ENCODE data around the gene SLC44A5.
"Not testable (repeated sequence)": the region's sequence is repeated elsewhere in the genome, so short reads cannot be mapped to it uniquely, and the experiment has no call there.

Gene SLC44A5

GRCh38 chr1:75366595-75366994 lies 244.3 kb downstream of the SLC44A5 start:
- DNase-seq (ENCODE audit: low read depth, low spot score) = no peak

DNA sequence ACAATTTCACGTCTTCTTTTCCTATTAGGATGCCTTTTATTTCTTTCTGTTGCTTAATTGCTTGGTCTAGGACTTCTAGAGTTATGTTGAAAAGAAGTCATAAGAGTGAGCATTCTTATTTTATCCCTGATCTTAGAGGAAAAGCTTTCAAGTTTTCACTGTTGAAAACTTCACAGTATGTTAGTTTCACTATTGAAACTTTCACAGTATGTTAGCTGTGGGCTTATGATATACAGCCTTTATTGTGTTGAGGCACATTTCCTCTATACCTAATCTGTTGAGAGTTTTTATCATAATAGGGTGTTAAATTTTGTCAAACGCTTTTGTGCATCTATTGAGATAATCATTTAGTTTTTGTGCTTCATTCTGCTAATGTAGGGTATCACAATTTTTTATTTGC lies 249.7 kb downstream of the SLC44A5 start:
- no peak for DNase-seq (ENCODE audit: low read depth, low spot score)

DNA sequence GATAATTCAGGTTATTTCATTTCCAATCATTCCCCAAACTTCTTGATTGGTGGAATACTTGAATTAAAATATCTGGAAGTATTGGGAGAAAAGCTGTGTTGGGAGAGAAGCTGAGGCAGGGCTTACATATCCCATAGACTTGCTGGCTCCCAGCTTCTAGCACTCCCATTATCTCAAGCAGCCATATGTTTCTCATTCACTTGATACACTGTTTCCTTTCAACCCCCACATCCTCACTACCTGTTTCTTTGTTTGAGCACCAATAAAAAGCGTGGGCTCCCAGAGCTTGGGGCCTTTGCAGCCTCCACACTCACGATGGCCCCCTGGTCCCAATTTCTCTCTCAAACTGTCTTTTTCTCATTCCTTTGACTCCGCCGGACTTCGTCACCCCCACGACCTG lies 256.6 kb downstream of the SLC44A5 start:
- DNase-seq (ENCODE audit: low read depth, low spot score) = not testable (repeated sequence)

DNA sequence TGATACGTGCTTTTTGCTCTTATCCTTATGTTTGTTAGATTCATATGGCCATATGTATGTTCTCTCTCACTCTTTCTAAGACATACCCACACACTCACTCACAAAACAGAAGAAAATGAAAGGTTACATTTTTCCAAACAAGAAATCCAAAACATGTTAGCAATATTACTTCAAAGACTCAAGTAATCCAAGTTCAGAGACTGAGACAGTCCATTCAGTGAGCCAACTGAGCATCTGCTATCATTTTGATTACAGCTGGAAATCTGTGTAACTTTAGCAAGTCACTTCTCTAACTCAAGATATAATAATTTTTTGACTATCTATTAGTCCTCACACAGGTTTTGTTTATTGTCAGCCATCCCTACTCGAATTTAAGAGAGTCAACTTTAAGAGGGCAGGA lies 257.9 kb downstream of the SLC44A5 start:
- DNase-seq (ENCODE audit: low read depth, low spot score) = no peak

DNA sequence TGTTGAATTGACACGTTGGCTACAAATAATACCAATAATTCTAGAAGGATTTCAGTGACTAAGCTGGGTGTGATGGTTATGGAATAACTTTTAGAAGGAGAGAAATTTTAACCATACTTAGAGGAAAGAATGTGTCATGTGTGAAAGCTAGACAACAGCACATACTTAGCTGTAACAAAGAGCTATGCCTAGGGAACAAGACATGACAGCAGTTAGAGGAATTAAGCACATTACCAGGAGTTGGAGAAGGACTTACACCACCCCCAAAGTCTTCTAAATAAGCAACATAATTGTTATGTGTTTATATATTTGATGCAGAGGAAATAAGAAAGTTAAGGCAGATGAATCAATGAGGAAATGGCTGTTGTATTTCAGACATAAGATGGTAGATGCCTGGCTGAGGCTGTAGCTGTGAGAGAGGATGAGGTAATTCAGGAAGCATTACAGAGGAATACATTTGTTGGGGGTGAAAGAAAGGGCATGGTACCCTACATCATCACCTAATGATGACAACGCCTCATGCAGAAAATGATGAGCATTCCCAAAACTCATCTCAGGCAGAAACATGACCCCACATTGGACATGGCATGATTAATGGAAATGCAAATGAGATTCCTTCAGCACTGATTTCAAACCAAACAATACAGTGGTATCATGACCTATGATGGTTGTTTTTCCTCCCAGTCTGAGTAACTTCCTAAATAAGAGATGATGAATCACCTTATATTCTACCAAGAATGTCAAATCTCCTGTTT lies 265.2 kb downstream of the SLC44A5 start:
- DNase-seq (ENCODE audit: low read depth, low spot score) = no peak

DNA sequence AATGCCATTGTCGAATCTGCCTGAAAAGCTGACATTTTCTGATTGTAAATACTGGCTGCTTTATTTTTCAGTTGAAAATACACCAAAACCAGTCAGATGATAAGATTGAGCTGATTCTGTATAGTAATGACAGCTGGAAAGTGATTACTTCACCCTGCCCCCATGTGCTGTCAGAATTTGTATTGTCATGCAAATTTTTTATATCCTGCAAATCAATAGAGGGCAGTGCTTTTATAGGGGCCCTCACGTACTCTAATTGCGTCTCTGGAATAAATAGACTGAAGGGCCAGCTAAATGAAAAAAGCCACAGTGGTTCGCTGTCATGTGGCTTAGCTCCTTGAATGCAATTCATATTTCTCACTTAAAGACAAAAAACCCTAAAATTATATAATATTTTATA lies 268.1 kb downstream of the SLC44A5 start:
- no peak for DNase-seq (ENCODE audit: low read depth, low spot score)

DNA sequence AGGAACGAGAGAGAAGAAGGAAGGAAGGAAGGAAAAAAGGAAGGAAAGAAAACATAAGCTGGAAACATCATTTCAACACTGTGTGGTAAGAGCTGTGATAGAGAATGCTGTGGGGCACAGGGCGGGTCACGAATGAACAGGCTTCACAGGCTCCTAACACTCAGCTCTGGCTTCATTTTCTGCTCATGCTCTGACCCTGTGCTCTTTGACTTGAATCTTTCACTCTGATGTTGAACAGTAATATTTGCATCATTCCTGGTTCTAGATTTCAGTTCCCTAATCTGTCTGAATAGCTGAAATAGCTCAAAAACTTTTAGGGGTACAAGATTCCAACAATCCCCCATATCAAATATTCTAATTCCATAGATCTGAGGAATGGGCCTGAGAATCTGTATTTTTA lies 269.4 kb downstream of the SLC44A5 start:
- no peak for DNase-seq (ENCODE audit: low read depth, low spot score)

DNA sequence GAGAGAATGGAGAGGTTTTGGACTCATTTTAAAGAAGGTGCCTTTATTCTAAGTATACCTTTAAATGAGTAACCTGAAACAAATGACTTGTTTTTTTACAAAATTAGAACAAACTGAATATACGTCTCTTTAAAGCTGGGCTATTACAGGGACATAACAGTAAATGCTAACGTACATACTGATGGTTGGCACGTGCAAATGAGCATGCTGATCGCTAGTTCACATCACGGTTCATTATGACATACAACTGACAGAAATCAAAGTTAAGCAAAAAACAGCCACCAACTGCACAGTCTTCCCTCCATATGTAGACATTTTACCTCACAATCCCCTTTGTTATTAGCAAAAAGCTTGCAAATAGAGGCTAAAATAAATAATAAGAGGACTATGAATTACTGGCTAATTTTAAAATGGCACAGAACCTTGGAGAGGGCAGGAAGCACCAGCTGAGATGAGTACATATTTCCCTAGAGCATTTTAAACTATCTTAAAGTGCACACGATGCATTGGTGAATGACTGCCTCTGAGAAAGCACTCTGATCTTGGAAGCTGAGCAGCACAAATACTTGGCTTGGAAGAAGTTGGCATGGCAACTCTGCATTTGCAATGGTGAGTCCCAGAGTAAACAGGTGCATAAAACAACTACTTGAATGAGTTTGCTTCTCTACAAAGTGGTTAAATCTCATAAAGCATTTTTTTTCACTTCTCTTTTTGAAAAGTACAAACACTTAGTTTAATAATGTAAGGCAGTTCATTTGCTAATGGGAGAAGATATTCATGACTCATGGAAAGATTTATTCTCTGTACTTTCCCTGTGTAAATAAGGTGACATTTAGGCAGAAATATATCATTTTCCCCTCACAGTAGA lies 272.1 kb downstream of the SLC44A5 start:
- no peak for DNase-seq (ENCODE audit: low read depth, low spot score)

- no peak for DNase-seq (ENCODE audit: low read depth, low spot score)
Observed at GRCh38 chr1:75334876-75335389, 276.0 kb downstream of the SLC44A5 start.

- no peak for DNase-seq (ENCODE audit: low read depth, low spot score)
Observed at GRCh38 chr1:75330624-75331023, 280.3 kb downstream of the SLC44A5 start.

DNA sequence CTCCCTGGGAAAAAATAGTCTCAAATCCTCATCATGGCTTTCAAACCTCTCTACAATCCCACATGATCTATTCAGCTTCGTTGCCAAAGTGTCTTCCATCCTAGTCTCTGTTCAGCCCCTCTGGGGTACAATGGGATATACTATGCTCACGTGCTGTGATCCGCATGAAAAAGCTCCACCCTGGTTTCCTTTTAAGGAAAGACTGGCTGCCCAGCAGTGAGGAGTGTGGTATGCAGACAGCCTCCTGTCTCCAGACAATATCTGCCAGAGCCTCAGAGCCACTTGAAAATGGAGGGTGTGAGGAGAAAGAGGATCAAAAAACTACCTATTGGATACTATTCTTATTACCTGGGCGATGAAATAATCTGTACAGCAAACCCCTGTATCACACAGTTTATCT lies 282.2 kb downstream of the SLC44A5 start:
- DNase-seq (ENCODE audit: low read depth, low spot score) = no peak

DNA sequence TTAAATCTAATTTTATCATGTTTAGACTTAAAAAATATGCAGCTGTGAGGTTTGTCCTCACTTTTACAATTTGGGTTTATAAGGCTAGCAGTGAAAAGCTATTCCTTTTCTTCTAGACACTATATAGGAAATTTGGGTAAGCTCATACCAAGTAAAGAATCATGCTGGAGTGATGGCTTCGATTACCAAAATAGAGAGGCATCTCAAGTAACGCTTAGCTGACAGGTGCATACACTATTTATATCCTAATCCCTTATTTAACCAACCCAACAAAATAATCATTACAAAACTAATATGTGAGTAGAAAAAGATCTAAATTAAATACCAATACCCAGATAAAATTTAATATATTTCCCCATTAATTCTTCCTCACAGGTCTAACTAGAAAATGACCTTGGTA lies 283.5 kb downstream of the SLC44A5 start:
- no peak for DNase-seq (ENCODE audit: low read depth, low spot score)

GRCh38 chr1:75317976-75318375 lies 292.9 kb downstream of the SLC44A5 start:
- no peak for DNase-seq (ENCODE audit: low read depth, low spot score)

- DNase-seq (ENCODE audit: low read depth, low spot score) = no peak
Observed at GRCh38 chr1:75316230-75316629, 294.7 kb downstream of the SLC44A5 start.

DNA sequence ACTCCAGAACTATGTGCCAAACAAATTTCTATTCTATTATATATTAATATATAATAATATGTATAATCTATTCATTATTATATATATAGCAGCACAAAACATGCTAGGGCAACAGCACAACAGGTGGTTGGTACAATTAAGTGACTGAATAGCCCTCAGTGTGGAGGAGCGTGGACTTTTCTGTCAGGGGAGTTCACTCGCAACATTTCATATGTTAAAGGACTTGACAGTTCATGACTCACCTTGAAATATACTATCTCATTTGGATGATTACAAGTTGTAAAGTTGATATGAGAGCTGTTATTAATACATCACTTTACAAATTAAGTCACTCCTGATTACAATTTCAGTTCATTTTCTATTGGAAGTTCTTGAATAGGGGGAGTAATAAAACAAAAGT lies 298.3 kb downstream of the SLC44A5 start:
- DNase-seq (ENCODE audit: low read depth, low spot score) = no peak

DNA sequence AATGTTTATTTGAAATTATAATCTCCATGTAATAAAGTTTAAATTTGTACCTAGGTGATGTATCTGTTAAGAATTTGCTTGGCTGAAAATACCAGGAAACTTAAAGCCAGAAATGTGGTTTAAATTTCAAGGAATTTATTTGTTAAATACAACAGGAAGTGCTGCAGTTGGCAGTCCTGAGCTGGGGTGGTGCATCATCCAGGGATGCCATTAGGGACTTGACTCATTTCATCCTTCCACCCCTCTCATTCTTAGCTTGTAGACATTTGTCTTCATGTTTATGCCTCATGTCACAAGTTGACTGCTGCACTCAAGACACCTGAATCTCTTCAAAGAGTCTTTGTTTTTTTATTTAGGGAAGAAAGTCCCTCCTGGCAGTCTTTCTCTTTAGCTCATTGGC lies 300.8 kb downstream of the SLC44A5 start:
- DNase-seq (ENCODE audit: low read depth, low spot score) = no peak

GRCh38 chr1:75308365-75308764 lies 302.5 kb downstream of the SLC44A5 start:
- no peak for DNase-seq (ENCODE audit: low read depth, low spot score)

DNA sequence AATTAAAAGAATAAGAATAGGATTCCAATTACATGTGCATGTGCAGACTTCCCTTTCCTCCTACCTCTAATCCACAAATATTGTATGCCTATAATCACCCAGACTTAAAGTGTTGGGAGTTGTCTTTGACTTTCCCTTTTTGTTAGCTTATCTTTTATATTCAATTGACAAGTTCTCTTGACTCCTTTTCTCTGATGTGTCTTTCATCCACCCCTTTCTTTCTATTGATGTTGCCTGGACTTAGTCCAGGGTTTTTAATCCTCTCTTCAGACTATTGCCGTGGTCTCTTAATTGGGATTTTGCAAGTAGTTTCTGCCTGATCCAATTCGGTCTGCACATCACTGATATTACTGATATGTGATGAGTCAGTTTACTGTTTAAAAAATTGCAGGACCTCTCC lies 305.9 kb downstream of the SLC44A5 start:
- no peak for DNase-seq (ENCODE audit: low read depth, low spot score)

- DNase-seq (ENCODE audit: low read depth, low spot score) = no peak
Observed at GRCh38 chr1:75293270-75293669, 317.6 kb downstream of the SLC44A5 start.

DNA sequence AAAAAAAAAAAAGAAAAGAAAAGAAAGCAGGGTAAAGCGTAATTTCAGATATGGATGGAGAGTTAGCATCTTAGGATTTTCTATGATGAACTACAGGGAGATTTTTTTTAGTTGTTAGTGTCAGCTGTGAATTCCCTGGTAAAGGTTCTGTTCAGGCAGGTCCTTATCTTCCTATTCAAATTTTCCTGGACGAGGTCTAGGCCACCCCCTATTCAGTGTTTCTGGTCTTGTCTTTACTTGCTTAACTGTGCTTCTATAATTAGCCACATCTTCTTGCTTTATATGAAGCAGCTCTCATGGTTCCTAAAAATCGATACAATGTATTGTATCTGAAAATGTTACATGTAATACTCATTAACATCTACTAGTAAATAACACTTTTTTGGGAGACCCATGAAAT lies 318.9 kb downstream of the SLC44A5 start:
- no peak for DNase-seq (ENCODE audit: low read depth, low spot score)

DNA sequence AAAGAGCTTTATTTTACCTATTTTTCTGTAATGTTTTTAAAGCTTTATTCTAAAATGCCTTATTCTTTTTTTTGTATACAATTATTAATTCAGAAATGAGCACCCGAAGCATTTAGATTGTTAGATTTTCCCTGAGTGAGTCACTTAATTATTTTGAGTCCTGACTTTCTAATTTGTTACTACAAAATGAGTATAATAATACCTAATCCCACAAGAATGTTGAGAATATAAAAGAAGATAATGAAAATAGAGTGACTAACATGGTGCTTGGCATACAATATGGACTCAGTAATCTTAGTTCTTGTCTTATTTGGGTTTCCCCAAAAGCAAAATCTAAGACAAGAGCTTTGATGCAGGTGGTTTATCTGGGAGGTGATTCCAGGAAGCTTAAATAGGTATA lies 334.5 kb downstream of the SLC44A5 start:
- DNase-seq (ENCODE audit: low read depth, low spot score) = no peak

GRCh38 chr1:75275631-75276030 lies 335.3 kb downstream of the SLC44A5 start:
- DNase-seq (ENCODE audit: low read depth, low spot score) = no peak

Measured in brain pericyte (primary cell).